GM18873 (cell line): ENCODE results near the gene RASGRP2.

Experiments
- ATAC-seq: cut with Tn5 transposase; IDR thresholded peaks from one replicate; pipeline ENCODE4 v1.9.1; 2021; ENCODE audit warnings: mild to moderate bottlenecking, moderate library complexity, moderate number of reproducible peaks; ENCODE audit not compliant: unreplicated experiment, low FRiP score

Gene RASGRP2

DNA sequence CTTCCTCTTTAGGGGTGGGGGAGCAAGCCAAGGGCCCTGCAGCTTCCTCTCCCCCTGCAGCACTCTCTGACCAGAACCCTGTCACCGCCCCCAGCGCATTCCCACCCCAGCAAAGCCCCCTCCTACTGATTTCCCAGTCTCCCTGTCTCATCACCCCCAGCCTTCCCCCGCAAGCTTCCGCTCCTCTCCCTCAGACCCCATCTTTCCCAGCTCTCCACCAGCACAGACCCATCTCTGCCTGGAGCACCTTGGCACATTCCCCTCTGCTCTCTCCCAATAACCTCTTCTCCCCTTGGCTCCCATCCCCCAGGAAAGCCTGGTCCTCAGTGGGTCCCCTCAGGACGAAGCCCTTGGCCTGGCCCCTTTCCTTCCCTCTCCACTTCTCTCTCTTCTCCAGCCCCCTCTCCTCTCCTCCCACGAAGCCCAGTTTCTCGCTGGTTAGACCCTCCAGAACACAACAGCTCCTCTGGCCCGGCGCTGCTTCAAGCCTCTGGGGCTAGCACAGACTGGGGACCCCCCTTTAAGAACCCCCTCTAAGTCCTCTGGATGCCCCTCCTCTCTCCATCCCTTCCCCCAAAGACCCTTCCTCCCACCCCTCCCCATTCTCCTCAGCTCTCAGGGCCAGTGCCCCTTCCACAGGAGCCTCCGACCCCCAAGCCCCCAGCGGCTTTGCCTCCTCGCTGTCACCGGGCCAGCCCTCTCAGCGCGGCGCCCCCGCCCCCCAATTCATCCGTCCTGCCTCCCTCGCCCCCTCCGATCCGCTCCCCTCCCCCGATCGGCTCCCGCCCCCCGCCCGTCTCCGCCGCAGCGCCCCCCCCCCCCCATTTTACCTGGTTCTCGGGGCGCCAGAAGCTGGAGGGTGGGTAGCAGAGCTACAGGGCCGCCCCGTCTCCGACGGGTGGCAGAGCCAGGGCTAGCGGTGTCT lies 21.5 kb downstream of the RASGRP2 start:
- ATAC-seq: no peak

DNA sequence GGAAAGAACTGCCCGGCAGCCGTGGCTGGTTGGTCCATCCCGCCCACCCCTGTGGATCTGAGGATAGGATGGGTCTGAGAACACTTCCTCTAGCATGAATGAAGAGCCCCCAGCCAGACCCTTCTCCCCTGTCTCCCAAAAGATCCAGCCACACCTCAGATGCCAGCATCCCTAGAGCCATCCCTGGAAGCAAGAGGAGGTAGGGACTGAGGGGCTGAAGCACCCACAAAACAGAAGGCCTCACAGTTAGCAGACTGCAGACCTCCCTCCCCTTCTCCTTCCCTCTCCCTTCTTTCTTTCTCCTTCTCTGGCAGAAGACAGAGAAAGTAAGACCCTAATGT lies 22.6 kb downstream of the RASGRP2 start:
- ATAC-seq: no peak

DNA sequence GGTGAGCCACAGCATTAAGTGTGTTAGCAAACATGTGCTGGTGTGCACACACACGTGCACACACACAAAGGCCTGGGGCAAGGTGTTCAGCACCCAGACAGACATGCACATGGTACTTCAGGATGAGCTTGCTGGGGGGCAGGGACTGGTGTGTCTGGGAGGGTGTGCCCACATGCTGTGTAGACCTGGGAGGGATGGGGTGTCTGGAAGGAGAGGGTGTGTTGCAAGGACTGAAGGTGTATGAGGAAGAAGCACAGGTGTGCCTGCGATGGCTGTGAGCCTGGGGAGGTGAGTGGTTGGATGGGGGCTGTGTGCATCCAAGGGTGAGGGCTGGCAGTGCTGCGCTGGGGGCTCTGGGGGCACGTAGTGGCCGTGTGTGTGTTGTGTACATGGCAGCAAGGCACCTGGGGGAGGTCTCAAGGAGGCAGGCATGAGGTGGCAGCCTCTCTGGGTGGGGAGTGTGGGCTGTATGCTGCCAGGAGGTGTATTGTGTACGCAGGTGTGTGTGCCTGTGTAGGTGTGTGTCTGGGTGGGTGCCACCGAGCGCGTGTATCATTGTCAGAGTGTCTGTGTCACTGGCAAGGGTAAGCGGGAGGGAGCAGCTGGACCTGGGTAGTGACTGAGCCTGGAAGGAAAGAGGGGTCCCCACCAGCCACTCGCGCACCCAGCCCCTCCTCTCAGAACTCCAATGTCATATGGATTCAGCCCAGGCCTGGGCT lies 23.1 kb downstream of the RASGRP2 start:
- ATAC-seq: no peak

DNA sequence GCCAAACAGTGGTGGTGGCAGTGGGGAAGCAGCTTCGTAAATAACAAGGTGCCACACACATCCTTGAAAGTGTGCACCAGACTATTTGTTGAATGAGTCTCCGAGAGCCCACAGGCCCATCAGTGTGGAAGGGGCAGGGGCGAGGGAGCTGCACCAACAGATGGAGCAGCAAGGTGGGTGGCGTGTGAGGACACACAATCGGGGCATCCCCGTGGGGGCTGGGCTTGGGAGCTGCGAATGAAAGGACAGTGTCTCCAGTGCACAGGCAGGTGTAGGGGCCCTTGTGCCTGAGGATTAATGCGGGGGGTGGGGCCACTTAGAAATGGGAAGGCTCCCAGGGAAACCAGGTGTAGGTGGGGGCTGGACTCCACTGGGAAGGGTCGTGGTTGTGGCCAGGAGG lies 23.8 kb downstream of the RASGRP2 start:
- no peak for ATAC-seq

DNA sequence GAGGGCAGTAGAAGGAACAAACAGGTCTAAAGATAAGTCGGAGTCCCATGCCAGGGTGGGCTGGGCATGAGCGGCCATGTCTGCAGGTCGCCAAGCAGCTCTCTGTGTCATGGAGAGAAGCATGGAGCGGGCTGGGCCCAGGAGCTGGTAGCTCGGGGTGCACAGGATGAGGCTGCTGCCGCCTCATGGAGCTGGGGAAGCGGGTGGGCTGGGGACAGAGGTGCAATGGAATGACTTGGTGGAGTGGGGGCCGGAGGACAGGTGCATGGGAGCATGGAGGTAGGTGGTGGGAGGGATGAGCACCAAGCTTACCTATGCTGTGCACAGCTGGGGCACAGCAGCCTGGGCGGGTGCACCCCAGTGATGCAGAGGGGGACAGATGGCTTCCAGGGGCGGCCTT lies 24.5 kb downstream of the RASGRP2 start:
- ATAC-seq: no peak

DNA sequence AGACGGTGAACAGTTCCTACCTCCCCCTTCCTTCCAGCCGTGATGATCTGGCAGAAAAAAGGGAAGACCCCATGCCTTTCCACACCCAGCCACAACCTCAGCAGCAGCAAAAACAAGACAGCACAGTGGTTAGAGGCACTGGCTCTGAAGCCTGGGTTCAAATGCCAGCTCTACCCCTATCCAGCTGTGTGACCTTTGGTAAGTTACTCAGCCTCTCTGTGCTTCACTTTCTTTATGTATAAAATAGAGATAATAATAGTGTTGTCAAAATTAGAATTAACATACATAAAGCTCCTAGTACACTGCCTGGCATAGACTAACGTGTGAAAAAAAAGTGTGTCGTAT lies 25.2 kb downstream of the RASGRP2 start:
- no peak for ATAC-seq

DNA sequence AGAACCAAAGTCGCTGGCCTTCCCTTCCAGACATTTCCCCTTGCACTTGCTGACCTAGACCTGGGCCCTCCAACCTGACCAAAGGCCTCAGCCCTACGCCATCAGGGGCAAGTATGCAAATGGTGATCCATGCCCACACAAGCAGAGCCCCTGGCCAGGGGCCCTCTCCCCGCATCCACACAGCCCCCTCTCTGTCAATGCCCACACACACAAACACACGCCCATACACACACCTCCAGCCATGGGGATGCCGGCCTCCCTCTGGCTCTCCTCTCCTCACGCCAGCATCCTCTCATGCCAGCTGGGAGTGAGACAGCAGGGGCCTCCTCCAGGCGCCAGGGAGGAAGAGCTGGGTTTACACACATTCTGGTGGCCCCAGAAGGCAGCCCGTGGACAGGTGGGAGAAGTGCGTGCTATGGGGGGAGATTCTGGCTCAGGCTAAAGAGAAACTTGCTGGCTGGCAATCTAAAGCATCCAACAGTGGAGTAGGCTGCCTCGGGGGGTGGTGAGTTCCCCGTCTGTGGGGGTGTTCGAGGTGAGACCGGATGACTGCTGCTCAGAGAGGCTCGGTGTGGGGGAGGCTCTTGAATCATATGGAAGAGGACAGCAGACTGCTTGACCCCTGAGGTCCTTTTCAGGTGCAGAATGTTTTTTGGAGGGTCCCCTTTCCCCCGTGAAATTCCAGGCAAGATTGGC lies 25.7 kb downstream of the RASGRP2 start:
- ATAC-seq: no peak

DNA sequence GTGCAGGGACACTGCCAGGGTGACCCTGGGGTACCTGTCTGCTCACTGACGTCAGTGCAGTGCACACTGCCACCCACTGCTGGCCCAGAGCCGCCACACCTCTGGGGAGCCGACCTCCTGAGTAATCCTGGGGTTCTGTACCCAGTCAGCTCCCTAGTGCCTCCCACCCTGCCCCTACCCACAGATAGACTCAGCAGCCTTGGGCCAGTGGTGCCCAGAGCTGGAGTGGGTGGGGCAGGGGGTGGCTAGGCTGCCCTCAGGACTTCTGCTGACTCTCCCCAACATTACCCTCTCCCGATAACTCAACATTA lies 26.7 kb downstream of the RASGRP2 start:
- no peak for ATAC-seq

DNA sequence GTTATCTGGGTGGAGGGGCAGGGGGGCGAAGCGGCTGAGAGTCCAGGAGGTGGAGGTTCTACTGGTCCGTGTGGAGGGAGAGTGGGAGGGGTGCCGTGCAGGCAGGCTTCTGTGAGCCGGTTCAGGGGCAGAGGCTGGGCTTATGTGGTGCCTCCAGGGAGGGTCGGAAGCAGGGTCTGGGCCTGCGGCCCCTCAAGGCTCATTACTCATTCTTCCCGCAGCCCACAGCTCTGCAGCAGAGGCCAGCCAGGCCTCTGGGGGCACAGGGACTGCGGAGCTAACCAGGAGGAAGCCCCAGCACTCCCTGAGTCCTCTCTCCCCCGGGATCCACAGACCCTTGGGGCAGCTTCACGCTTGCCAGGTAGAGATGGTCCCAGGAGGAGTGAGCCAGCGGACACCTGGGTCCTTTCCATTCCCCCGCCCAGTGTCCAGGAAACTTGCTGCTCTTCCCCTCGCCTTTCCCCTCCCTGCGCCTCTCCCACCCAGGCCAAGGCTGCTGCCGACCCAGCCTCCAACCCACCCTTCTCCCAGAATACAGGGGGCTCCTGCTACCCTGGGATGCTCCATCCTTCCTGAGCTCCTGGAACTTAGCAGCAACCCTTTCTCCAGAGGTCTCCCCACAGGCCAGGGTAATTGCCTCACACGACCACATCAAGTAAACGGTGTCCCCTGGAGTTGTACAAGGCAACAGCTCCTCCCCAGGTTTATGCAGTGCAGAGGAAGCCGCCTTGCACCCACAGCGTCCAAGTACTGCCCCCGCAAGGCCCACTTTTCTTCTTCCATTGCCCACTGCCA lies 27.3 kb downstream of the RASGRP2 start:
- no peak for ATAC-seq

DNA sequence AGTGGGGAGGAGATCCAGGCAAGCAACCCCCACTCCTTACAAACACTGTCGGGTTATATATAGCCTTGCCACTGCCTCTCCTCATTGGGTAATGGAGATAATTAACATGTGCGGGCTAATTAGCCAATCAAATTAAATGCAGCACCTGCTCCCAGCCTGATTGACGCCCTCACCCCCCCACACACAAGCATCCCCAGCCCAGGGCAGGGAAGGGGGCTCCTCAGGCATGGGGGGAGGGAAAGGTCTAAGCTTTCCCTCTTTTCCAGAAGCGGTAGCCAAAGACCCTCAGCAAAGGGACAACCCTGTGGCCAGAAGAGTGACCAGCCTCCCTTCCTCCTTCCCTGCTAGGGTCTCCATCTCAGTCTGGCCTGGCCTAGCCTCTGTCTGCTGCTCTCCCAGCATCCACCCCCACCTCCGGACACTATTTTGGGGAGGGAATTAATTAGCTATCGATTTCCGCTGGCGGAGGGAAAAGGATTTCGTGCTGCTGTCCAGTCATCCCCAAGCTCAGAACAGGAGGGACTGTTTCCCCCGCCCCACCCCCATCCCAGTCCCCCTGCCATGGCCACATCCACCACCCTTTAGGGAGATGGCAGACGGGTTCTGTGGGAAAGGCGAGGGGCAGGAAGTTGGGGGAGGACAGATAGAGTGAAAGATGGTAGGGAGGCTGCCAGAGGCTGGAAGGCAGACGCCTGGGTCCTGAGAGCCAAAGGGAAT lies 28.0 kb downstream of the RASGRP2 start:
- no peak for ATAC-seq

DNA sequence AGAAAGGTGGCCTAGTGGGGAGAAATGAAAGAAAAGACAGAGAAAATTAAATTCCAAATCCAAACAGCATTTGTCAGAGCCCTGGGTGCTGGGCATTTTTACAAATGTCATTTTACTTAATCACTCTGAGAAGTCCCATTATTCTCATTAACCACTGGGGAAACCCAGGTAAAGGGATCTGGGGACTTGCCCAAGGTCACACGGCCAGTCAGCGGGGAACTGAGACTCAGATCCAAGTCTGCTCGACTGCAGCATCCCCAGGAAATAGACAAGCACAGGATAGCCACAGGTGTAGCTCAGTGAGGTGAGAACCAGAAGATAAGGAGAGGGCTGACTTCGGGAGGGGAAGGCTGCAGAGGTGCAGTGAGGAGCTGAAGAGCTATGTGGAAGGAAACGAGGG lies 28.8 kb downstream of the RASGRP2 start:
- ATAC-seq: no peak

DNA sequence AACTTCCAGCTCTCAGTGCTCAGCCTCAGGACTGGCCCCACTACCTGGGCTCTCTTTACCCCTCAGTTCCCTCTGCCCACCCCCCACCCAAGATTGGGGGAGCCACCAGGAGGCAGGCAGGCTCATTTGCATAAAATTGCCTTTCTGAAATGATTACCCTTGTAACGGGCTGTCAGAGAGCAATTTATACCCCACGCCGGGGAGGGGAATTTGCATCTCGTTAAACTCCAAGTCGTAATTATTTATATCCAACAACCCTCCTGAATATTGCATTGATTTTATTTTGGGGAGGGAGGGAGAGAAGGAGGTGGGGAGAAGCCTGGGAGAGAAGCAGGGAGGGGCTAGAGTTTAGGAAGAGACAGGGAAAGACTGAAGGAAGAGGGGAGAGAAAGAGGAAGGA lies 29.3 kb downstream of the RASGRP2 start:
- no peak for ATAC-seq

DNA sequence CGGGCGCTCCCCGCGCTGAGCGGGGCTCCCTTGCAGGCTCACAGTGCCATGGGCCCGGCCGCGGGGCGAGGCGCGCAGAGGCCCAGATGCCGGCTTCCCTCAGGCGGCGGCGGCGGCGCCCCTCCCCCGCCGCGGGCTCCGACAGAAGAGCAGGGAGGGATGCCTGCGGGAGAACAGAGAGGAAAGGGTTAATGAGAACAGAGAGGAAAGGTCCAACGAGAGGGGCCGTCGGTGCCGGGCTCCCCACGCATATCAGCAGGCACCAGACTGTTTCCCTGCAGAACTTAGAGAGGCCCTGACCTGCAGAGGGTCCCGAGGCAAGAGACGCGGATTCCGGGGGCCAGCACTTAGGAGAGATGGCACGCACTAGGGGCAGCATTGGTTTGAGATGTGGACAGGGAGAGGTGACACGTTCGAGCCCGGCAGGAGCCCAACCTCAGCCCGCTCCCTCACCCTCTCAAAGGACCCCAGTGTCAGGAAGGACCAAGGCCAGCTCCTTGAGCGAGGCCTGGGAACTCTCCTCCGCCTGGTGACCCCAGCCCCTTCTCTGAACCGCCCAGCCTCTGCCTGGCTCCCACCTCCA lies 30.1 kb downstream of the RASGRP2 start:
- no peak for ATAC-seq

DNA sequence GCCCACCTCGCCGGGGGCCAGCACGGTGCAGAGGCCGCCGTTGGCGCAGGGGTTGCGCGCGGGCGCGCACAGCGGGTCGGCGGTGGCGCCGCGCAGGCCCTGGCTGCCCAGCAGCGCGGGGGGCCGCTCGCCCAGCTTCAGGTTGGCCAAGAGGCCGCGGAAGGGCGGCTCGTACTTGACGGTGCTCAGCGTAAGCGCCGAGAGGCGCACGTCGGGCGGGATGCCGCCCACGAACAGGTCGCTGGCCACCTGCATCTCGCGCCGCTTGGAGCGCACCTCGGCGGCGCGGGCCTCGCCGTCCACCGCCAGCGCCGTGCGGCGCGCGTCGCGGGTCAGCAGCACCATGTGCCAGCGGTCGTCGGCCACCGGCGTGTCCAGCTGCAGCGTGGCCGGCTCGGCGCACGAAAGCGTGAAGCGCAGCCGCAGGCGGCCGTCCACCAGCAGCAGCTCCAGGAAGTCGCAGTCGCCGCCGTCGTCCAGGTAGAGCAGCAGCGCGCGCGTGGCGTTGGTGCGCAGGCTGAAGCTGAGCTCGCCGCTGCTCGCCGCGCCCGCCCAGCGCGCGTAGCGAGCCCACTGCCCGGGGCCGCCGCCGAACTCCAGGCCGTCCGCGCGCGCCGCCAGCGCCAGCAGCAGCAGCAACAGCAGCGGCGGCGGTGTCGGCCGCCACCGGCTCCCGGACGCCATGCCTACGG lies 30.8 kb downstream of the RASGRP2 start:
- no peak for ATAC-seq

DNA sequence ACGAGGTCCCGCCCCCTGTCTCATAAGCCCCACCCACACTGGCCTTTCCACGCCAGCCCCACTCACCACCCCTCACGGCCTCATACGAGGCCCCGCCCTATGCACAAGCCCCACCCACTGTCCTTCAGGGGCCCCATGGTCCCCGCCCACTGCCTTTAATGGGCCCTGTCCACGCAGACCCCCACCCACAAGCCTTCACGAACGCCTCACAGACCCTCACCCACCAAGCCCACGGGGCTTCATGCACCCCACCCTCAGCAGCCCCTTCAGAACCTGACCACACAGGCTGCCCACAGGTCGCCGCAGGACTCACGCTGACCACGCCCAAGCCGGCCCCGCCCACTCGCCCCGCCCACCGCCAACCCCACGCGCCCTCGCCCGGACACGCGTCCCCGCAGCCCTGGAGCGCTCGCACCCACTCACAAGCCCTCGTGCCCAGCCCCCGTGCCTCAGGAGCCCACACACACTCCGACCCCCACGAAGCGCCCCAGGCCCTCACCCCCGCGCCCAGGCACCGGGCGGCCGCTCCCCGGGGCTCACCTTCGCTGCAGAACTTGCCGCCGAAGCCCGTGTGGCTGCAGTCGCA lies 31.4 kb downstream of the RASGRP2 start:
- ATAC-seq: no peak

DNA sequence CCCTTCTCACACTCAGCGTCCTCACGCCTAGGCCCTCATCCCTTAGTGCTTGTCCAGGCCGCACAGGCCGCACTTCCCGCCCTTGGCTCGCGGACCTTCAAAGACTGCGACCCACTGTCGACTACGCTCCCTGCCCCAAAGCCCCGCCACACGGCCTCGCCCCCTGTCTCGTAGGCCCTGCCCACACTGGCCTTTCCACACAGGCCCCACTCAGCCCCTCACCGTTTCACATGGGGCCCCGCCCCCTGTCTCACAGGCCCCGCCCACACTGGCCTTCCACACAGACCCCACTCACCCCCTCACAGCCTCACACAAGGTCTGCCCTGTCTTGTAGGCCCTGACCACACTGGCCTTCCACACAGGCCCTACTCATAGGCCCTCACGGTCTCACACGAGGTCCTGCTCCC lies 32.0 kb downstream of the RASGRP2 start:
- no peak for ATAC-seq

DNA sequence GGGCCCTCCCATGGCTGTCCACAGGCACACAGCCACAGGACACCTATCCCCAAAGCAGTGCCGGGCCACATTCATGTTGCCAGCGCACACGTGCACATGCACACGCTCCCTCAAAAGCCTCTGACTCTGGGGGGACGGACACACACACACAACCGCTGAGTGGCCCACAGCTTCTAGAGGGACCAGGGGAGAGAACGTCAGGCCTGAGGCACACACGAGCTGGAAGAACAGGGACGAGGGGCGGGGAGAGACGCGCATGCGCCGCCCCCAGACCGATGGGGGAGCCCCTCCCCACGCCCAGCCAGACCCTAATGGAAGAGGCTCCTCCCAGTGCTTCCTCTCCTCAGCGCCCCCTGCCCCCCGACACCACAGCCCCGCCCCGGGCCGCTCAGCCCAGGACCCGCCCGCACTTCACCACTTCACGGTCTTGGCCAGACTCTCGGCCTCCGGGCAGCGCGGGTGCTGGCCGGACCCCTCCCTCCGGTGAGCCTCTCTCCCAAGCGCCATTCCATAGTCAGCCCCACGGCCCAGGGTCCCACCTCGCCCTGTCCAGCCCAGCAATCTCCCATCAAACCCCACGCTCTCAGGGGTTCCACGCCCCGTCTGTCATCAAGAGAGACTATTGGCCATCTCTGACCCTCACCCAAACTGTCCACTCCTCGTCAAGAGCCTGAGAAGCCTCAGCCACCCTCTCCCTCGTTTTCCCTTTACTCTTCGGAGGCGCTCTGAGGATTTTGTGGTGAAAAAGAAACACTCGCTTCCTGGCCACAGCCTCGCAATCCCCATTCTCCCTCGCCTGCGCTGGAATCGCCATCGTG lies 32.6 kb downstream of the RASGRP2 start:
- ATAC-seq: no peak
